ENCODE measurements around the gene ALK.

The ALK gene

GRCh38 chr2:29698216-29698615 is 223.2 kb downstream of the ALK start:
- H3K27me3 ChIP-seq: no peaks in the 10 kb centered on the region
- no peak overlapping the region for H3K27ac ChIP-seq
- no peaks in the 10 kb centered on the region for H3K4me1 ChIP-seq (ENCODE audit: control insufficient read depth in 1 of 2, insufficient read depth in 1 of 2, low read depth in 1 of 2, low read length in 1 of 2)
- no peak overlapping the region for H3K4me3 ChIP-seq (ENCODE audit: low read depth in 1 of 2, low read length in 1 of 2)
- TF ChIP-seq CTCF (IDR thresholded peaks at IDR 0.05): no peak
- H3K36me3 ChIP-seq: no peaks in the 10 kb centered on the region
- no peaks in the 10 kb centered on the region for H3K9me3 ChIP-seq

GRCh38 chr2:29697715-29698114 is 223.7 kb downstream of the ALK start:
- H3K4me3 ChIP-seq (ENCODE audit: low read depth in 1 of 2, low read length in 1 of 2): no peak overlapping the region
- H3K27ac ChIP-seq: no peak overlapping the region
- no peak for TF ChIP-seq CTCF (IDR thresholded peaks at IDR 0.05)
- no peaks in the 10 kb centered on the region for H3K36me3 ChIP-seq
- no peaks in the 10 kb centered on the region for H3K4me1 ChIP-seq (ENCODE audit: control insufficient read depth in 1 of 2, insufficient read depth in 1 of 2, low read depth in 1 of 2, low read length in 1 of 2)
- no peaks in the 10 kb centered on the region for H3K27me3 ChIP-seq
- H3K9me3 ChIP-seq: no peaks in the 10 kb centered on the region

- no peak overlapping the region for H3K27ac ChIP-seq
- H3K36me3 ChIP-seq: no peaks in the 10 kb centered on the region
- no peaks in the 10 kb centered on the region for H3K27me3 ChIP-seq
- no peak overlapping the region for H3K4me3 ChIP-seq (ENCODE audit: low read depth in 1 of 2, low read length in 1 of 2)
- H3K4me1 ChIP-seq (ENCODE audit: control insufficient read depth in 1 of 2, insufficient read depth in 1 of 2, low read depth in 1 of 2, low read length in 1 of 2): no peaks in the 10 kb centered on the region
- no peak for TF ChIP-seq CTCF (IDR thresholded peaks at IDR 0.05)
- no peaks in the 10 kb centered on the region for H3K9me3 ChIP-seq
Measured at GRCh38 chr2:29697181-29697580, 224.2 kb downstream of the ALK start.

DNA sequence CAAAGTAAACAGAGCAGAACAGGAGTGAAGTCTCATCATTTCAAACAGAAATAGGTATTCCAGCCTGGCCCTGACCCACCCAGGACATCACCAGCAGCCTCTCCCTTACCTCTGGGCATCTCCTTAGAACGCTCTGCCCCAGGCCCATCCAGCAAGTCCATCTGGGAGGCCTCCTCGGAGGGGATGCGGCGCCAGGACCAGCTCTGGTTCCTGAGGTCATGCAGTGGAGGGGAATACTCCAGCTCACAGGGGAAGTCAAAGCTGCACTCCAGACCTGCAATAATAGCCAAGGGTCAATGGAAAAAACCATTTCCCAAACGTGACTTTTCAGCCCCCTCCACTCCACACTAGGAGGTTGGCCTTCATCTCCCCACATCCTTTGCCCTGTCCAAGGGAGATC is 226.6 kb downstream of the ALK start:
- Histone ChIP-seq H3K4me1 (ENCODE audit: control insufficient read depth in 1 of 2, insufficient read depth in 1 of 2, low read depth in 1 of 2, low read length in 1 of 2) (no peaks in the 10 kb centered on the region), H3K36me3 (no peaks in the 10 kb centered on the region), H3K4me3 (ENCODE audit: low read depth in 1 of 2, low read length in 1 of 2) (no peak overlapping the region), H3K9me3 (no peaks in the 10 kb centered on the region), H3K27me3 (no peaks in the 10 kb centered on the region), H3K27ac (no peak overlapping the region)
- TF ChIP-seq CTCF (IDR thresholded peaks at IDR 0.05): no peak

- no peak overlapping the region for H3K4me3 ChIP-seq (ENCODE audit: low read depth in 1 of 2, low read length in 1 of 2)
- H3K9me3 ChIP-seq: no peaks in the 10 kb centered on the region
- no peak overlapping the region for H3K27ac ChIP-seq
- TF ChIP-seq CTCF (IDR thresholded peaks at IDR 0.05): no peak
- H3K27me3 ChIP-seq: no peaks in the 10 kb centered on the region
- H3K4me1 ChIP-seq (ENCODE audit: control insufficient read depth in 1 of 2, insufficient read depth in 1 of 2, low read depth in 1 of 2, low read length in 1 of 2): no peaks in the 10 kb centered on the region
- no peaks in the 10 kb centered on the region for H3K36me3 ChIP-seq
Measured at GRCh38 chr2:29691391-29691950, 229.9 kb downstream of the ALK start.

DNA sequence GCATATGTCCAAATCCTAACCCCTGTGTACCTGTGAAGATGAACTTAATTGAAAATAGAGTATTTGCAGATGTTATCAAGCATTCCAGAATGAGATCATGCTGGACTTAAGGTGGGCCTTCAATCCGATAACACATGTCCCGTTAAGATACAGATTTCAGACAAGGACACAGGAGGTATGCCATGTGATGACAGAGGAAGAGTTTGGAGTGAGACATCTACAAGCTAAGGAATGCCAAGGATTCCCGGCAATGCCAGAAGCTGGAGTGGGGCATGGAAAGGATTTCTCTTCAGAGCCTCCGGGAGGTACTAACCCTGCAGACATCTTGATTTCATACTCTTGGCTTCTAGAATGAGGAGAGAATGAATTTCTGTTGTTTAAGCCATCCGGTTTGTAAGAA is 231.7 kb downstream of the ALK start:
- no peak overlapping the region for H3K4me3 ChIP-seq (ENCODE audit: low read depth in 1 of 2, low read length in 1 of 2)
- H3K36me3 ChIP-seq: no peaks in the 10 kb centered on the region
- no peak for TF ChIP-seq CTCF (IDR thresholded peaks at IDR 0.05)
- H3K27ac ChIP-seq: no peak overlapping the region
- H3K9me3 ChIP-seq: no peaks in the 10 kb centered on the region
- H3K27me3 ChIP-seq: no peaks in the 10 kb centered on the region
- no peaks in the 10 kb centered on the region for H3K4me1 ChIP-seq (ENCODE audit: control insufficient read depth in 1 of 2, insufficient read depth in 1 of 2, low read depth in 1 of 2, low read length in 1 of 2)
